GM19099 (cell line): ENCODE results near the gene OR4A5.
"Not testable (repeated sequence)": the region's sequence is repeated elsewhere in the genome, so short reads cannot be mapped to it uniquely, and the experiment has no call there.

Source experiments
- POLR2A ChIP-seq: IDR thresholded peaks from 3 replicates; pipeline ENCODE4 v1.6.1; 2011; ENCODE audit warnings: low read depth; ENCODE audit not compliant: insufficient read length; ENCODE audit errors: extremely low read depth

Gene OR4A5

GRCh38 chr11:54706532-54706931, at the start of gene OR4A5:
OR4A5 (plus strand) TSS chr11:54706832; CDS start chr11:54706885, 53 bp downstream.
- not testable (repeated sequence) for TF ChIP-seq POLR2A
